A673 (cell line): ENCODE data around the gene GAS7. TPM values are rescaled to one million over a fixed set of nuclear protein-coding genes. Genes with fewer than 3 reads are reported as not detected.
"Not testable (repeated sequence)": the region's sequence is repeated elsewhere in the genome, so short reads cannot be mapped to it uniquely, and the experiment has no call there.

Experiments used
- BruUV-seq: library from RNA; stranded (reverse); fragments of 400-500 nt; replicated peaks from 2 replicates; lab custom pipeline; 2021; lab: Mats Ljungman, UMichigan
- CTCF ChIA-PET: fragments of 300-600 bp; sonication (Branson Sonifier 250); formaldehyde crosslinking; loops from one replicate; lab custom pipeline; 2022; ENCODE audit warnings: antibody characterized with exemption; lab: Charles Lee
- POLR2A ChIA-PET: fragments of 300-600 bp; sonication (Branson Sonifier 250); formaldehyde crosslinking; loops from one replicate; lab custom pipeline; 2022; ENCODE audit warnings: antibody characterized with exemption; ENCODE audit not compliant: low non-redundant PET; lab: Charles Lee
- DNase-seq: peaks from one replicate; pipeline ENCODE4 v3.0.0-alpha.2; 2015; ENCODE audit warnings: low spot score
- H3K27ac ChIP-seq: fragments of 200-600 bp; sonication (generic); 2 replicates; pipeline ENCODE4 v1.5.1; 2016; ENCODE audit warnings: mixed run types, low read depth, mild to moderate bottlenecking, mixed read lengths, antibody characterized with exemption, low read length; ENCODE audit not compliant: poor library complexity, severe bottlenecking
- H3K27me3 ChIP-seq: fragments of 200-600 bp; sonication (generic); replicated peaks from 2 replicates; pipeline ENCODE4 v1.6.1; 2017; ENCODE audit warnings: mixed run types, low read depth, mild to moderate bottlenecking, mixed read lengths, antibody characterized with exemption, low read length; ENCODE audit not compliant: insufficient read depth, poor library complexity
- H3K36me3 ChIP-seq: fragments of 200-600 bp; sonication (generic); 2 replicates; pipeline ENCODE4 v1.6.1; 2016; ENCODE audit warnings: mixed run types, mild to moderate bottlenecking, mixed read lengths, antibody characterized with exemption, low read length; ENCODE audit not compliant: insufficient read depth, poor library complexity, severe bottlenecking
- H3K4me1 ChIP-seq: fragments of 200-600 bp; sonication (generic); 2 replicates; pipeline ENCODE4 v1.6.1; 2017; ENCODE audit warnings: mixed run types, mild to moderate bottlenecking, mixed read lengths, antibody characterized with exemption, low read length; ENCODE audit not compliant: insufficient read depth, poor library complexity, severe bottlenecking
- H3K4me3 ChIP-seq: fragments of 200-600 bp; sonication (generic); 2 replicates; pipeline ENCODE4 v1.5.1; 2016; ENCODE audit warnings: low read depth, mixed run types, mild to moderate bottlenecking, mixed read lengths, low read length; ENCODE audit not compliant: poor library complexity, severe bottlenecking
- H3K9me3 ChIP-seq: fragments of 200-600 bp; sonication (generic); 2 replicates; pipeline ENCODE4 v1.6.1; 2016; ENCODE audit warnings: mixed run types, low read depth, mild to moderate bottlenecking, mixed read lengths, antibody characterized with exemption, low read length; ENCODE audit not compliant: poor library complexity, severe bottlenecking
- CTCF ChIP-seq: fragments of 300-800, 200-600 bp; sonication (generic); conservative IDR thresholded peaks from 2 replicates; pipeline ENCODE4 v1.5.1; 2017; ENCODE audit warnings: low read depth, mild to moderate bottlenecking, antibody characterized with exemption, low read length, moderate library complexity, mixed read lengths
- EZH2 ChIP-seq: fragments of 200-600 bp; sonication (generic); IDR thresholded peaks from 2 replicates; pipeline ENCODE4 v1.6.1; 2017; ENCODE audit warnings: borderline replicate concordance, low read depth, mild to moderate bottlenecking, mixed read lengths, antibody characterized with exemption, low read length; ENCODE audit not compliant: poor library complexity, severe bottlenecking
- intact Hi-C: fragments of 100-400 bp; cut with micrococcal nuclease; formaldehyde crosslinking; loops from one replicate; pipeline ENCODE4 v1.10.0; 2022; ENCODE audit not compliant: unreplicated experiment
- total RNA-seq: library from RNA; stranded (reverse); gene quantifications from 2 replicates; pipeline ENCODE4 v1.2.3, GENCODE V29; 2021

The GAS7 gene
- total RNA-seq, 1 experiment from 2014 or later: 2.3 TPM

- Histone ChIP-seq H3K9me3 (no peaks in the 10 kb centered on the region), H3K4me3 (no peak overlapping the region), H3K27ac (no peak overlapping the region), H3K4me1 (no peaks in the 10 kb centered on the region), H3K27me3 (no peaks in the 10 kb centered on the region), H3K36me3 (no peaks in the 10 kb centered on the region)
- POLR2A ChIA-PET: interaction anchor here (0.6 kb wide), 1 partner anchor 371 kb away, joined by 6 read pairs; no protein-coding TSS in a partner anchor
- CTCF ChIA-PET: interaction anchor here (0.6 to 1.3 kb wide), 4 partner anchors 34 to 690 kb away, joined by 3 to 7 read pairs (median 4); no protein-coding TSS in a partner anchor
- peak; percentile 85 for DNase-seq
- BruUV-seq: no TSS peak
- intact Hi-C loops: loop anchor here (1.0 to 2.0 kb wide), 3 partner anchors 35 to 692 kb away; no protein-coding TSS in a partner anchor
- TF ChIP-seq EZH2 (no peak), CTCF (peak; percentile 83)
Observed at GRCh38 chr17:9924735-9925191, 273.6 kb downstream of the GAS7 start.

- intact Hi-C loops: no loop called here
- Histone ChIP-seq H3K4me3 (no peak overlapping the region), H3K4me1 (no peaks in the 10 kb centered on the region), H3K9me3 (no peaks in the 10 kb centered on the region), H3K27me3 (no peaks in the 10 kb centered on the region), H3K27ac (no peak overlapping the region), H3K36me3 (no peaks in the 10 kb centered on the region)
- DNase-seq: no peak
- TF ChIP-seq EZH2: no peak
- no peak for TF ChIP-seq CTCF
- CTCF ChIA-PET: no interaction called here
- BruUV-seq: no TSS peak
- POLR2A ChIA-PET: no interaction called here
Observed at GRCh38 chr17:9922012-9922848, 276.2 kb downstream of the GAS7 start.

GRCh38 chr17:9921216-9921615, 277.2 kb downstream of the GAS7 start:
- H3K4me1 ChIP-seq, POLR2A ChIA-PET, CTCF ChIA-PET, H3K9me3 ChIP-seq, DNase-seq, BruUV-seq, intact Hi-C loops, H3K27me3 ChIP-seq, H3K36me3 ChIP-seq, H3K4me3 ChIP-seq, H3K27ac ChIP-seq: not testable (repeated sequence)
